Neutrophil (primary cell): Measurements from ENCODE around the gene ATF4.

Experiments
- H3K27ac ChIP-seq: fragments of 200-600 bp; sonication (generic); 2 replicates; pipeline ENCODE4 v1.5.1; 2016; ENCODE audit warnings: mild to moderate bottlenecking, moderate library complexity
- H3K27me3 ChIP-seq: fragments of 200-600 bp; sonication (generic); 2 replicates; pipeline ENCODE4 v1.6.0; 2016; ENCODE audit warnings: mild to moderate bottlenecking
- H3K36me3 ChIP-seq: fragments of 200-600 bp; sonication (generic); 2 replicates; pipeline ENCODE4 v1.5.1; 2017
- H3K4me1 ChIP-seq, 2 experiments: fragments of 200-600 bp in 1 of 2; sonication (generic) in 1 of 2; 1 replicate in 1 of 2; 2 replicates in 1 of 2; pipeline versions ENCODE4 v1.5.1 to v1.6.1; 2013 to 2016; ENCODE audit warnings: low read depth in 1 of 2, low read length in 1 of 2, mild to moderate bottlenecking in 1 of 2, moderate library complexity in 1 of 2; ENCODE audit not compliant: control insufficient read depth in 1 of 2, insufficient read depth in 1 of 2
- H3K4me3 ChIP-seq, 2 experiments: fragments of 200-600 bp in 1 of 2; sonication (generic) in 1 of 2; 1 replicate in 1 of 2; 2 replicates in 1 of 2; pipeline ENCODE4 v1.5.1; 2013 to 2016; ENCODE audit warnings: low read depth in 1 of 2, low read length in 1 of 2, mild to moderate bottlenecking in 1 of 2, moderate library complexity in 1 of 2
- H3K9me3 ChIP-seq: fragments of 200-600 bp; sonication (generic); 2 replicates; pipeline ENCODE4 v1.5.1; 2016
- CTCF ChIP-seq: fragments of 200-600 bp; sonication (generic); IDR thresholded peaks from 2 replicates; pipeline ENCODE4 v1.5.1; 2016; ENCODE audit warnings: antibody characterized with exemption

The ATF4 gene

GRCh38 chr22:39528080-39528661, 7.8 kb downstream of the ATF4 start:
- TF ChIP-seq CTCF, result no peak
- peaks cover 49% of the 10 kb centered on the region for H3K36me3 ChIP-seq
- H3K27ac ChIP-seq, result peak overlapping the region; percentile 94
- no peaks in the 10 kb centered on the region for H3K27me3 ChIP-seq
- peaks cover 93 to 94% of the 10 kb centered on the region in 2 experiments for H3K4me1 ChIP-seq
- H3K4me3 ChIP-seq, result peak overlapping the region in 1 of 2 experiments; percentile 51
- no peaks in the 10 kb centered on the region for H3K9me3 ChIP-seq

- peak overlapping the region; percentile 23 to 48 for H3K4me3 ChIP-seq
- no peaks in the 10 kb centered on the region for H3K9me3 ChIP-seq
- peak; percentile 94 for TF ChIP-seq CTCF
- peaks cover 90 to 93% of the 10 kb centered on the region in 2 experiments for H3K4me1 ChIP-seq
- H3K27ac ChIP-seq, result peak overlapping the region; percentile 94
- H3K36me3 ChIP-seq, result peaks cover 42% of the 10 kb centered on the region
- no peaks in the 10 kb centered on the region for H3K27me3 ChIP-seq
These were observed 8.5 kb downstream of the ATF4 start for GRCh38 chr22:39528681-39529486.

- Histone ChIP-seq H3K27me3 (no peaks in the 10 kb centered on the region), H3K27ac (peak overlapping the region; percentile 94), H3K4me3 (peak overlapping the region in 1 of 2 experiments; percentile 48), H3K4me1 (peaks cover 88 to 91% of the 10 kb centered on the region in 2 experiments), H3K36me3 (peaks cover 37% of the 10 kb centered on the region), H3K9me3 (no peaks in the 10 kb centered on the region)
- peak; percentile 16 for TF ChIP-seq CTCF
These were observed 9.1 kb downstream of the ATF4 start for GRCh38 chr22:39529487-39529851.

- peaks cover 33% of the 10 kb centered on the region for H3K36me3 ChIP-seq
- no peak for TF ChIP-seq CTCF
- peak overlapping the region in 1 of 2 experiments; percentile 48 for H3K4me3 ChIP-seq
- H3K9me3 ChIP-seq, result no peaks in the 10 kb centered on the region
- peaks cover 88 to 92% of the 10 kb centered on the region in 2 experiments for H3K4me1 ChIP-seq
- H3K27ac ChIP-seq, result peak overlapping the region; percentile 94
- no peaks in the 10 kb centered on the region for H3K27me3 ChIP-seq
These were observed 9.8 kb downstream of the ATF4 start for GRCh38 chr22:39530116-39530515.

- Histone ChIP-seq H3K27ac (peak overlapping the region; percentile 94), H3K9me3 (no peaks in the 10 kb centered on the region), H3K36me3 (peaks cover 31% of the 10 kb centered on the region), H3K27me3 (no peaks in the 10 kb centered on the region), H3K4me1 (peaks cover 81 to 85% of the 10 kb centered on the region in 2 experiments), H3K4me3 (peak overlapping the region; percentile 18 to 90)
- no peak for TF ChIP-seq CTCF
These were observed 10.4 kb downstream of the ATF4 start for GRCh38 chr22:39530692-39531331.
